Transverse colon (tissue), 3 donors: Measurements from ENCODE around the gene SNORC.

Experiments used
- EP300 ChIP-seq: sonication (generic); formaldehyde crosslinking; IDR thresholded peaks from one replicate; pipeline ENCODE4 v1.6.1; 2017; ENCODE audit warnings: antibody characterized with exemption, low read depth
- POLR2A ChIP-seq: fragments of 450-650 bp; IDR thresholded peaks from one replicate; pipeline ENCODE4 v1.6.1; 2016; ENCODE audit warnings: antibody characterized with exemption, mild to moderate bottlenecking, moderate library complexity
- POLR2AphosphoS5 ChIP-seq, 3 donors: sonication (generic); formaldehyde crosslinking; IDR thresholded peaks; one replicate each; pipeline ENCODE4 v1.6.1; 2016; ENCODE audit warnings: antibody characterized with exemption in 3 of 3

- TF ChIP-seq POLR2AphosphoS5 (IDR thresholded peaks at IDR 0.05) (no peak), POLR2A (no peak), EP300 (no peak)
Measured at GRCh38 chr2:232926431-232926939, 56.4 kb downstream of the SNORC start.
